GM18520 (cell line): ENCODE data around the gene PRPSAP2.
A peak's percentile ranks its signal among the peaks of the same experiment; 100 is the strongest.
"Not testable (repeated sequence)": the region's sequence is repeated elsewhere in the genome, so short reads cannot be mapped to it uniquely, and the experiment has no call there.

Experiments
- ATAC-seq: cut with Tn5 transposase; IDR thresholded peaks from one replicate; pipeline ENCODE4 v1.9.1; 2021; ENCODE audit not compliant: unreplicated experiment

Gene PRPSAP2, protein sequence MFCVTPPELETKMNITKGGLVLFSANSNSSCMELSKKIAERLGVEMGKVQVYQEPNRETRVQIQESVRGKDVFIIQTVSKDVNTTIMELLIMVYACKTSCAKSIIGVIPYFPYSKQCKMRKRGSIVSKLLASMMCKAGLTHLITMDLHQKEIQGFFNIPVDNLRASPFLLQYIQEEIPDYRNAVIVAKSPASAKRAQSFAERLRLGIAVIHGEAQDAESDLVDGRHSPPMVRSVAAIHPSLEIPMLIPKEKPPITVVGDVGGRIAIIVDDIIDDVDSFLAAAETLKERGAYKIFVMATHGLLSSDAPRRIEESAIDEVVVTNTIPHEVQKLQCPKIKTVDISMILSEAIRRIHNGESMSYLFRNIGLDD

DNA sequence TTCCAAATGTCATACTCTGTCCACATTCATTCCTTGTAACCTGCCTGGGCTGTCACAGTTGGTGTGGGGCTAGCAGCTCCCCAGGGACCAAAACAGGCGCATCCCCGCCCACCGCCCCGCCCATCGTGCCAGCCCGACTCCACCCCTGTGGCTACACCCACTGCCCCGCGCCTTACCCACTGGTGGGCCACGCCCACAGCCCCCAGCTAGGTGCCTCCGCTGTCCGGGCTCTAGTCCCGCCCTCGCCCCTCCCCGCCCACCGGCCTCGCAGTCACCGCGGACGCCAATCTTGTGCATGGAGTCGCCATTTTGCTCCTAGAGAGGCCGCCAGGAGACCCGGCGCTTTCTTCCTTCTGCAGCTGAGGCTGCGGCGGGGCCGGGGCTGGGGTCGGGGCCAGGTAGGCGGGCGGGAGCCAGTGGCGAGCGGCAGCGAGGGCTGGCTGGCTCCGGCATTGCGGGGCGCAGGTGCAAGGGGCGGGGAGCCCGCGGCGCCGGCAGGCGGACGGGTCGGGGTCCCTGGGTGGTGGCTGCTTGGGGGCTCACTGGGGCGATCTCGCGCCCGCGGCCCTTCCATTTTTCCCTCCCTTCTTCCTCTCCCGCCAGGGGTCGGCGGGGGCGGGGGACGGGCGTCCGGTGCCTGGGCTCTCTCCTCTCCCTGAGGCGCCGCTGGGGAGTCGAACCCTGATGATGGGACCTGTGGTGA lies at the start of gene PRPSAP2:
Gene PRPSAP2, plus strand, starts transcription at position 268 of the 703 bp plus-strand sequence. CDS start 7,703 bp downstream, outside the sequence.
- no peak for ATAC-seq

- not testable (repeated sequence) for ATAC-seq
These were observed 42.0 kb upstream of the PRPSAP2 start for GRCh38 chr17:18815924-18816323.

- not testable (repeated sequence) for ATAC-seq
These were observed 41.2 kb upstream of the PRPSAP2 start for GRCh38 chr17:18816489-18817371.

DNA sequence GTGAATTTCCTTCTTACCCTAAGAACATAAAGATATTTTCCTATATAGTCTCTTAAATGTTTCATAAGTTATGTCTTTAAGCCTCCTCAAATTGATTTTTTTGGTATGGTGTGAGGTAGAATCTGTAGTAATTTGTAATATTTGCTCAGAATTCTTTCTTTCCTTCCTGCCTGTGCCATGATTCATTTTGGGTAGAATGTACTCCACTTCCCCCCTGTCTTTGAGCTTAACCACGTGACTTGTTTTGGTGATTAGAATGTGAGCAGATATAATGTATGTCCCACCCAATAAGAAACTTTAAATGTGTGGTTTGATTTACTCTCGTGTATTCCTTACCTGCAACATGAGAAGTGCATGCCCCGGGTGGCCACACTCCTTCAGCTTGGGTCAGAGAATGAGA lies 36.5 kb upstream of the PRPSAP2 start:
- ATAC-seq = not testable (repeated sequence)

GRCh38 chr17:18827613-18828012 lies 30.3 kb upstream of the PRPSAP2 start:
- not testable (repeated sequence) for ATAC-seq

- ATAC-seq = no peak
These were observed 9.4 kb upstream of the PRPSAP2 start for GRCh38 chr17:18848501-18848900.

DNA sequence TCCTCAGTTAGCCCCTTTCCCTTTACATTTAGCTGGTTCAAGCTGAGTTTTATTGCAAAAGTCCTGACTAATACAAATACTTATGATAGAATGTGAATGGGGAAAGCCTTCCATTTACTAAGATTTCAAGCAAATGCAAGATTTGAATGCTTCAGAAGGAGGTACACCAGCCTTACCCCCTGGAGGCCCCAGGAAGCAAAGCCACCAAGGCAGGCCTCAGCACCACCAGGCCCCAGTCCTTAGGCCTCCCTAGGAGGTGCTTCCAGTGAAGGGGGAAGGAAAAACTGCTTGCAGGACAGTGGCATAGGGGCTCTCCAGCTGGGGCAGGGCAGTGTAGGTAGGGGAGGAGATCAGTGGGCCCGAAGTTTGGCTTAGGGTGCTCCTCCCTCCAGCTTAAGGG lies 7.3 kb upstream of the PRPSAP2 start:
- no peak for ATAC-seq

- ATAC-seq = no peak
These were observed 6.7 kb upstream of the PRPSAP2 start for GRCh38 chr17:18851201-18851600.

GRCh38 chr17:18854956-18855355 lies 3.0 kb upstream of the PRPSAP2 start:
- ATAC-seq = no peak

DNA sequence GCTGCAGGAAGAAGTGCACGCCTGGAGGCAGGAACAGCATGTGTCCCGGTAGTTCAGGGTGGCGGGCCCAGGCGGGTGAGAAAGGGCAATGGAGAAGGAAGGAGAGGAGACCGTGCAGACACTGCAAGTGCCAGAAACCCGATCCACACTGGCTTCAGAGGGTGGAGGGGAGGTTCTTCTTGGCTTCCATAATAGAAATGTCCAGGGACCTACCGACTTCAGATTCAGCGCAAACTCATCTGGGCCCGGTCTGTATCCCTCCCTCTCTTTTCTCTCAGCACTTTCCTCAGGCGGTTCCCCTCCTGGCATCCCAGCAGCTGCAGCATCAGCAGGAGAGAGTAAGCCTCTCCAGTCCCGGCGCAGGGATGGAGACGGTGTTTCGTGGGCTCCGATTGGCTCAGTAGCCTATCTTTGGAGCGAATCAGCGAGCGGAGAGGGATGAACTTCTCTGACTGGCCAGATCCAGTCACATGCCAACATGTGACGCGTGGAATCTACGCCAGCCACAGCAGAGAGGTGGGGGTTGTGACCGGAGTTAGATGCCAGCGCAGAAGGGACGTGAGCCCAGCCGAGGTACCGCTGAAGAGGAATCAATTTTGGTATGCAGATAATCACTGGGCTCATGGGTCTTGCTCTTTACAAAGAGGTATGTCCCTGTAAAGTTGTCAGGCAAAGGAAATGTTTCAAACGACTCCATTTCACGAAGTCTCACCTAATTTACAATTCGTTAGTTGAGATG lies 1.9 kb upstream of the PRPSAP2 start:
- peak; percentile 70 for ATAC-seq

DNA sequence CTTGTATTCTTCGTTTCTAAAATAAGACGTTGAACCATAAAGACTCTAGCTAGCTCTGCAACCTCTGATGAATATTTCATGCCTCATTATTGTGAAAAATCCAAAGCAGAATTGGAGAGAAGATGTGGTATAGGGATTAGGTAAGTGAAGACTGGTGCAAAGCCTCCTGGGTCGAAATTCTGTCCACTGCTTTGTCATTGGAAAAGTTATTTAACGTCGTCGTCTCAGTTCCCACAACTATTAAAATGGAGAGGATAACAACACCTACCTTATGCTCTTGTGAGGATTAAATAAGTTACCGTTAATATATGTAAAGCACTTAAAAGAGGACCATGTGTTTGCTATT lies 1.4 kb upstream of the PRPSAP2 start:
- ATAC-seq = no peak

DNA sequence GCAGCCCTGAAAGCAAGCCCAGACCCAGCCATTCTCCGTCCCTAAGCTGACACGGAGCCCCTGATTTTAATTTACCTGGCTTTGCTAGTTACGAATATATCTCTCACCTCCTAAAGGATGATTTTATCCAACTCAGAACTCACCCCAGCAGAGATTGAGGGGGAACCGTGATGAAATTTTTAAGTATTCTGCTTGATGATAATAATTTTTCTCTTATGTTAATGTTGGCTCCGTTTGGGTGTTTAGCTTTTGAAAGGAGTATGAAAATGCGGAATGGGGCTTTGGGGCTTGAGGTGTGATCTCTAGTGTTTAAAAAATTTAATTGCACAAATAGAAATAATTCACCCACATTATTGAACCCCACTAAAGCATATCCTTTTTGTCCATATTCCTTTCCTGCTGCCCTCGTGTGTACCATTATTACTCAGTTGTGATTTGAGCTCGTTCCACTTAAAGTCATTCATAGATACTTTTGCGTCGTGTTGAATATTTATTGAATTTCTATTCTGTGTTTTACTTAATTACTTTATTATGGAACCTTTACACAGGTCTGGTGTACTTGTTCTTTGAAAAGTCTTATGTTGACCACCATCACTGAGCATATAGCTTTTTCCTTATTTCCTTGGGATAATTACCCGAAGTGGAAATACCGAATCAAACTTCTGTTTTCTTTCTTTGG lies 775 bp downstream of the PRPSAP2 start:
- ATAC-seq = no peak

DNA sequence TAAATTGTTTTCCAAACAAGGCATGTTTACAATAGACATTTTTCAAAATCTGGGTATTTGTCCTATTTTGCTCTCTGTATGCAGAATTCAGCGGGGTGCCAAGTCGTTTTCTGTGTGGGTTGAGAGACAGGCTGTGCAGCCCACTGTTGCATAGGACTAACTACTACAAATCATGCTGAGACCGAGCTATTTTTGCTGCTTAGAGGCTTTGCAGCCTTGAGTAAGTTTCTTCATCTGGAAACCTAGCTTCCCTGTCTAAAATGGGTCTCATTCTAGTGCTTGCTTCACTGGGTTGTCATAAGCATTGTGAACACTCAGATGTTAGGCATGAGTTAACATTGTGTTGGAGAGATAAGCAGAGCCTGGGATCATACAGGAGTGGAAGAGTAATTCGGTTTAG lies 1.3 kb downstream of the PRPSAP2 start:
- no peak for ATAC-seq

DNA sequence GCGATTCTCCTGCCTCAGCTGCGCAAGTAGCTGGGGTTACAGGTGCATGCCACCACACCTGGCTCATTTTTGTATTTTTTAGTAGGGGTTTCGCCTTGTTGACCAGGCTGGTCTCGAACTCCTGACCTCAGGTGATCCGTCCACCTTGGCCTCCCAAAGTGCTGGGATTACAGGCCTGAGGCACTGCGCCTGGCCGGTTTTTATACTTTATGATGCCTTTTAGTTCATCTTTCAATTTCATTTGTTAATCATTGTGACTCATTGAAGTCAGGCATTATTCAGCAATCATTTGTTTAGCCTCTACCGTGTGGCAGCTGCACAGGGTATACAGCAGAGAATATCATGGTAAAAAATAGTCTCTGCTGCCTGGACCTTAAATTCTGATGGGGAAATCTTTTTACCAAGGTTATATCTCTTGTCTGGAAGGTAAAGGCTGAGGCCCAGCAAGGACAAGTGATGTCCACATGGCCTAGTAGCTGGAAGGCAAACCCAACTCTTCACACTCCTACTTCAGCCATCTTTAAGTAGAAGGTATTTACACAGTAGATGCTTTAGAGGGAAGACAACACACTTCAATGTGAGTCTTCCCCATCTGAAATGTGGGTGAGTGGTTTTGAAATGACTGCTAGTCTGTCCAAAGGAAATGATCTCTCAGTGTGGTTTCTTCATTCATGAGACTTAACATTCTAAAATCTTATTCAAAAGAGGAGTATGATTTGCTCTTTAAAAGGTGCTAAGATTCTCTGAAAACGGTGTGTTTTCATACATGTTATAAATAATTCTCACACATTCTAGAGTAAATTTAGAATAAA lies 2.4 kb downstream of the PRPSAP2 start:
- ATAC-seq = peak; percentile 40

DNA sequence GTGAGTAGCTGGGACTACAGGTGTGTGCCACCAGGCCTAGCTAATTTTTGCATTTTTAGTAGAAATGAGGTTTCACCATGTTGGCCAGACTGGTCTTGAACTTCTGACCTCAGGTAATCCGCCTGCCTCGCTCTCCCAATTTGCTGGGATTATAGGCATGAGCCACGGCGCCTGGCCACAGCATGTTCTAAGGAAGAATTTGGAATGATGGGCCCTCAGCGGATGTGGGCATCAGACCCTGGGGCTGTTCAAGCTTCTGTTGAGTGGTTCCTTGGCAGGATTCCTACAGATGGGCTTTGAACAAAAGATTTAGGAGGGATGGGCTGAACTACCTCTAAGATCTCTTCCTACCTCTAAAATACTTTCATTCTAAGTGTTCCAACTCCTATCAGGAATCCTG lies 4.1 kb downstream of the PRPSAP2 start:
- ATAC-seq = no peak

GRCh38 chr17:18864996-18865395 lies 7.1 kb downstream of the PRPSAP2 start:
- ATAC-seq = not testable (repeated sequence)

GRCh38 chr17:18866866-18867813 lies 9.2 kb downstream of the PRPSAP2 start:
- no peak for ATAC-seq

DNA sequence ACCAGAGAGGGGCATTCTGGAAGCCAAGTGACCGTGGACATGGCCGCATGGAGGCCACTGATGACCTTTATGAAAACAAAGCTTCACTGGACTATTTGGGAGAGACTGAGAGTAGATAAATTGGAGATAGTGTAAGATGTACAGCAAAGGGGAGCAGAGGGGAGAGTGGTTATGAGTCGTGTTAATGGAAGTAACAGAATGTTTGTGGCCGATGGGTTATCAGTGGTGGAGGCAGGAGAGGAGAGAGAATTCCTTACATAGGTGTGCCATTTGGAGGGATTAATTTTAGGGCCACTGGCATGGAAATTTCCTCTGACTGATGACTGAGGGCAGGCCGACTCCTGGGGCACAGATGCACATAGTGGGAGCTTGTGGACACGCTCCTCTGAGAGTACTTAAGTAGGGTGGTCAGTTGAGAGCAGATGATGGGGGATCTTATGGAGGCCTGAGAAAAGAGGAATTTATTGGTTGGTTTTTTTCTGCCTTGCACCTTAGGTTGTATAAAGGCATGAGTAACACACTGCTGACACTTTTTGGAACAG lies 19.2 kb downstream of the PRPSAP2 start:
- ATAC-seq = no peak
